Activated naive CD4-positive, alpha-beta T cell treated with anti-CD3 and anti-CD28 coated beads, Interleukin-2, amount 50 U/mL, for 72 hours (primary cell): ENCODE measurements around the gene SLIT3. TPM values are rescaled to one million over a fixed set of nuclear protein-coding genes. Genes with fewer than 3 reads are reported as not detected.

Source experiments
- ATAC-seq, 2 donors: fragments of 150-1000 bp; cut with Tn5 transposase; 2 replicates each; pipeline ENCODE4 v1.10.0; 2021; ENCODE audit warnings: mild to moderate bottlenecking in 2 of 2, moderate library complexity in 2 of 2
- DNase-seq, 2 donors: peaks; one replicate each; pipeline ENCODE4 v3.0.0; 2021 to 2022; ENCODE audit warnings: low spot score in 2 of 2
- H3K27ac Mint-ChIP-seq, 2 donors: one replicate each; pipeline ENCODE4 v1.8.0; 2022; ENCODE audit warnings: mild to moderate bottlenecking in 2 of 2, mixed read lengths in 2 of 2
- H3K36me3 Mint-ChIP-seq, 2 donors: one replicate each; pipeline ENCODE4 v1.8.0; 2022; ENCODE audit warnings: mixed read lengths in 2 of 2
- H3K9me3 Mint-ChIP-seq, 2 donors: one replicate each; pipeline ENCODE4 v1.8.0; 2022; ENCODE audit warnings: mixed read lengths in 2 of 2
- total RNA-seq, 2 donors: library from RNA; stranded (reverse); gene quantifications; one replicate each; pipeline ENCODE4 v1.2.3, GENCODE V29; 2022

Gene SLIT3
- total RNA-seq, 2 donors from 2014 or later, result 1.9 to 2.0 TPM

DNA sequence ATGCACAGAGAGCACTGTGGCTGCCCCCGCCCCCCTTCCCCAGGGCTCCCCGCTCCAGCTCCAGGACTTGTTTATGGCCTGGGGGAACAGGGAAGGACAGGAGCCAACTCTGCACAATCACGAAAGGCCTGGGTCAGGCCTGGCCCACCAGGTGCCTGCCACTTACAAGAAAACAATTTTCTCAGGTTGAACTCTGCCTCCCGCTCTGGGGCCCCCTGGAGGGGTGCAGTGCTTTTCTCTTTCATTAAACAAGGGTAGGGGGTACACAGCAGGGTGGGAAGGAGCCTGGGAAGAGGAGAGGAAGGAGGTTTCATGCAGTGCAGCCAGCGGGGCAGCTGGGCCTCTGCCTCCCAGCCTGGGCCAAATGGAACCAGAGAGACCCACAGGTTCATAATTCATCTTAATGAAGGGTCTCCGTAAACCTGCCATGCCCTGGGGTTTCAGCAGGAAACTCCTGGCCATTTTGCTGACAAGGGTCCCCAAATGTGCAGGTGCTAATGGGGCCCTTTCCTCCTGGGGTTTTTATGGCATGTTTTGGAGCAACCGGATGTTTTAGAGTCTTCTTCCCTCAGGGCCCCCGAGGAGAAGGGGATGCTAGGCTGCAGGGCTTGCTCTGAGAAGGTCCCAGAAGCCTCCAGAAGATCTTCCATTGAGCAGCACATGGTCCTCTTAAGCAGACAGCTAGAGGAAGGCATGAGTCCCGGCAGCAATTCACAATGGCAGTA, 219.8 kb downstream of the SLIT3 start:
- DNase-seq, result no peak
- Mint-ChIP-seq H3K9me3 (no peaks in the 10 kb centered on the region), H3K27ac (no peak overlapping the region), H3K36me3 (no peaks in the 10 kb centered on the region)
- ATAC-seq, result no peak

DNA sequence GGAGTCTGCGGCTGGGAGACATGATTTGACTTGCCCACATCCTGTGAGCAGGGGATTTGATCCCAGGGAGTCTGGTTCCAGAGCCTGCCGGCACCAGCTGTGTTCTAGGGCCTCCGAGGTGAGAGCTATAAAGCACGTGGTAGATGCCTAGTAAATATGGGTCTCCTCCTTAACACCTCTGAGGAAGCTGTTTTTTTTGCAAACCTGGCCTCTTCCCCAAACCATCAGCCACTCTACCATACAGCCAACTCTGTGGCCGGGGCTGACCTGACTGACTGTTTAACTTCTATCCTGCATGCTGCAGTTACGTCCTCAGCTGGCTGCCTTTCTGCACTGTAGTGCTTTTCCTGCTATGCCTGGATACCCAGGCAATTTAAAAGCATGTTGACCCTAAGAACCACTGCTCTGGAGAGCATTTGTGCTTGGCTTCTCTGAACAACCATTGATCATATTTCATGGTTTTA, 220.5 kb downstream of the SLIT3 start:
- Mint-ChIP-seq H3K9me3 (no peaks in the 10 kb centered on the region), H3K36me3 (no peaks in the 10 kb centered on the region), H3K27ac (no peak overlapping the region)
- DNase-seq (no peak), ATAC-seq (no peak)

DNA sequence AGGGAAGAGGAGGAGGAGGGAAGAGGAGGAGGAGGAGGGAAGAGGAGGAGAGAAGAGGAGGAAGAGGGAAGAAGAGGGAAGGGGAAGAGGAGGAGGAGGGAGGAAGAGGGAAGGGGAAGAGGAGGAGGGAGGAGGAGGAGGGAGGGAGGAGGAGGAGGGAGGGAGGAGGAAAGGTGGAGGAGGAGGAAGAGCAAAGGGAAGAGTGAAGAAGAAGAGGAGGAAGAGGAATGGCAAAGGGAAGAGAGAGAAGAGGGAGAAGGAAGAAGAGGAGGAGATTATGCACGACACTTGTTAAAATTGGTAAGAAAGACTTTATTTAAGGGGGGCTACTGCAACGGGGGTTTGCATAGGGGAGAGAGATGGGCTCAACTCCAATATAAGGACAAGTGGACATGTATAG, 221.2 kb downstream of the SLIT3 start:
- Mint-ChIP-seq H3K9me3 (no peaks in the 10 kb centered on the region), H3K27ac (peak overlapping the region in 1 of 2 donors; percentile 43), H3K36me3 (no peaks in the 10 kb centered on the region)
- DNase-seq, result no peak
- ATAC-seq, result no peak

DNA sequence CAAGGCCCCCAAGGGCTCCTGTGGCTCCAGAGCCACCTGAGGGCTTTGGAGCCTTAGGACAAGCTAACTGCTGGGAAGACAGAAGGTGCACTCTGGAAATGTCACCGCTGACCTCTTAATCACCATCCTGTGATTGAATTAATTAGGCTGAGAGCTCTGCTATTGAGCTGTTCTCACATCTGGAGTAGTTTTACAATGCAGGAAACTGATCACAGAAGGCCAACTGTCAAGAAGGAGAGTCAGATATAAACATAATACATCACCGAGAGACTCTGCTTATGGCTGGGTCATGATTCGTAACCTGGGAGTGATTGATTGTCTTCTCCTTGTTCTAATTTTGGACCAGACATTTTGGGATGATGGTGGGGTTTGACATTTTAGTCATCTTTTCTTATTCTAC, 226.1 kb downstream of the SLIT3 start:
- no peak for DNase-seq
- H3K27ac Mint-ChIP-seq, result no peak overlapping the region
- no peak for ATAC-seq
- H3K36me3 Mint-ChIP-seq, result no peaks in the 10 kb centered on the region
- no peaks in the 10 kb centered on the region for H3K9me3 Mint-ChIP-seq

DNA sequence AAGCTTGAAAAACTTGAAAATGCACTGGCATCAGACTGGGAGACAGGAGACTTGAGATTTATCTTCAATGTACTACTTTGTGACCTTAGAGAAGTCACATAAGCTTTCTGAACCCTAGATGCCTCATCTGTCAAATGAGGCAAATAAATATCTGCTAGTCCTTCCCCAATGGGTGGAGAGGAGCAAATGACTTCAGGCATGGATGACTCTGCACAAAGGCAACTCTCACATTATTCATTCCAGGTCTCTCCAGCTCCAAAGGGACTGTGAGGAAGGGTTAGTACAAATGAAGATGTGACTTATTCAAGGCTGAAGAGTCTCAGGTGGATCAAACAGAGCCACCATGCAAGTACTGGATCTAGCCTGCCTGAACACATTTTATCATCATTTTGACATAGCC, 228.7 kb downstream of the SLIT3 start:
- Mint-ChIP-seq H3K9me3 (no peaks in the 10 kb centered on the region), H3K36me3 (no peaks in the 10 kb centered on the region), H3K27ac (no peak overlapping the region)
- DNase-seq (no peak), ATAC-seq (no peak)

DNA sequence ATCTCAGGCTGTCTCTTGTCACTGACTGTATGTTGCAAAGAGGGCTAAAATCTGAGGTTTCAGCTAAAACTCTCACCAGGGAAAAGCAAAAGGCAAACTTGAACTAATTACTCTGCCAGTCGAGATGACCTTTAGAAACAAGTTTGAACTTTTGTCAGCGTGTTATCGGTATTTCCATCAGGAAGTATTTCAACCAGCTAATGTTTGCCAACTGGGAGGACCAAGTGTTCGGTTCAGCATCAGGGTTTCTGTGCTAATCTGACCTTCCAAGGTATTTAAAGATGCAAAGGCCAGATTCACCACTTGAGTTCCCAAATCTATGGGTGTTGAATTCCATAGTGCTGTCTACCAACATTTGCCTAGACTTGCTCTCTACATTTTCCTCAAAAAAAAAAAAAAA, 230.5 kb downstream of the SLIT3 start:
- Mint-ChIP-seq H3K27ac (no peak overlapping the region), H3K36me3 (no peaks in the 10 kb centered on the region), H3K9me3 (no peaks in the 10 kb centered on the region)
- no peak for ATAC-seq
- DNase-seq, result no peak

DNA sequence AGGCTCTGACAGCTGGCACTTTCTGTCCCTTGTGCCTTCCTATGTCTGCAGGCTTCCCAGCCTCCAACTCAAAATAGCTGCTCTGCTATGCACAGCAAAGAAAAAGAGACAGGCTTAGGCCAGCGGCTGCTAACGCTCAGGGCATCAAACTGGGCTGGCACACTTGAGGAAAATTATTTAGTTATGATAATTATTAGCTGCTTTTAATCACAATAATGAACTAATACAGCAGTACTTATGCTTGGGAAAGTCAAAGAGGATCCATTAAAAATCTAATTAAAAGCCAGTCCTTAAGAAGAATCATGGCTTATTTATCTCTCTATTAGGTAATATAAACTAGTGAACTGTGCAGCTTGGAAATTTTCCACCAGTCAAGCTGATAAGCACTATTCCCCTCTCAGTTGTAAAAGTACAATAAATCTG, 233.2 kb downstream of the SLIT3 start:
- H3K27ac Mint-ChIP-seq, result no peak overlapping the region
- ATAC-seq (no peak), DNase-seq (no peak)
- H3K9me3 Mint-ChIP-seq, result no peaks in the 10 kb centered on the region
- no peaks in the 10 kb centered on the region for H3K36me3 Mint-ChIP-seq

DNA sequence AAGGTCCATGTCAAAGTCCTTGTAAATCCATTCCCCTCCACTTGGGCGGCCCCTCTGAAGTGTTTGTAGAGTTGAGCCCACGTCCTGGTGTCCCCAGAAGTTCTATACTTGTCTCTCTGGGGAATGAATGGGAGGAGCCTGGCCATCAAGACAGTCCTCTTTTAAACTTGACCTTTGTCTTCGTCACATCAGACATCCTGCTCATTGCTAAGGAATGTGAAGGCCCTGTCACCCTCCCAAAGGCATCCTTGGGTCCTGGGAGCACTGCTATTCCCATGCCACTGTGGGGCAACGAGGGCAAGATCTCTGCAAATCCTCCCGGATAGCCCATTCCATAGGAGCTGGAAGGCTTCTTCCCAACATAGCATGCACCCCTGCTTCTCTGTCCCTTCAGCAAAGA, 235.5 kb downstream of the SLIT3 start:
- no peaks in the 10 kb centered on the region for H3K9me3 Mint-ChIP-seq
- no peaks in the 10 kb centered on the region for H3K36me3 Mint-ChIP-seq
- ATAC-seq, result no peak
- no peak overlapping the region for H3K27ac Mint-ChIP-seq
- no peak for DNase-seq

DNA sequence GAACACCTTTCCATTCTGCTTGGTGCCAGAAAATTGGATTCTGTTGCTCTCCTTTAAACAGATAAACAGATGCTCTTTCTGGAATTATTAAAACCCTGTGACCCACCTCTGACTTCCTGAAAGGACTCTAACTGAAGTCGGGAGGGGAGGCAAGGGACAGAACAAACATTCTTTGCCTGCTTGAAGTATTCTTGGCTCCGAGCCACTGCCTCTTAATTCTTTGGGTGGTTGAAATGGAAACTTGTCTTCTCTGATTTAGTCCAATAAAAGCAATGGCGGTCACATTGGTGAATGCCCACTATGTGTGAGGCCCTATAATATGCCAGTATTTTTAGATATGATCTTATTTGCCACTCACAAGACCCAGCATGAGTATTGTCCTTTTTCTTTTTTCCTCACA, 236.8 kb downstream of the SLIT3 start:
- ATAC-seq (no peak), DNase-seq (no peak)
- H3K9me3 Mint-ChIP-seq, result no peaks in the 10 kb centered on the region
- H3K27ac Mint-ChIP-seq, result no peak overlapping the region
- H3K36me3 Mint-ChIP-seq, result no peaks in the 10 kb centered on the region

DNA sequence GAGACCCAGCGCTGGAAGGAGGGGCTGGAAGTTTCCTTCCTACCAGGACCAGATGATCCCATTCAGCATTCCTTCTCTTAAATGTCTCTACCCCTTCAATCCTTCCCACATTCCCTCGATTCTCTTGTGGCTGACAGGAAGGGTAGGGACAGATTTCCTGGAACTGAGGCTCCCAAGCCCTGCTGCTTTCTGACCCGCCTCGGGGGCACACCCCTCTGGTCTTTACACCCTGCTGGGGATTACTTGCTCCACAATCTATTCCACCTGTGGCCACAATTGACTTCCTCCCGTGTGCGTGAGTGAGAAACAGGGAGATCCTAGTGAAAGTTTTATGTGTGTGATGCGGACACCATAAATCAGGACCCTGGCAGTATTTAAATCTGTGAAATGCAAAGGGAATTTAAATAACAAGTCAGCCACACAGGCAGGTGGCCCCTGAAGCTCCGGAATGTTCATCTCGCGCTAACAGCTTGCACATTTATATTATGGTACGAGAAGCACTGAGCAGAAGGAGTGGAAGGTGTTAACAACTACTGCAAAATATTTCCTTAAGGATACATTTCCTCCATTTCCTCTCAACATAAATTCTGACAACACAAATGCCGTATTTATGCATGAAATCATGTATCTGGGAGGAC, 237.5 kb downstream of the SLIT3 start:
- no peaks in the 10 kb centered on the region for H3K36me3 Mint-ChIP-seq
- ATAC-seq (no peak), DNase-seq (no peak)
- no peaks in the 10 kb centered on the region for H3K9me3 Mint-ChIP-seq
- no peak overlapping the region for H3K27ac Mint-ChIP-seq

DNA sequence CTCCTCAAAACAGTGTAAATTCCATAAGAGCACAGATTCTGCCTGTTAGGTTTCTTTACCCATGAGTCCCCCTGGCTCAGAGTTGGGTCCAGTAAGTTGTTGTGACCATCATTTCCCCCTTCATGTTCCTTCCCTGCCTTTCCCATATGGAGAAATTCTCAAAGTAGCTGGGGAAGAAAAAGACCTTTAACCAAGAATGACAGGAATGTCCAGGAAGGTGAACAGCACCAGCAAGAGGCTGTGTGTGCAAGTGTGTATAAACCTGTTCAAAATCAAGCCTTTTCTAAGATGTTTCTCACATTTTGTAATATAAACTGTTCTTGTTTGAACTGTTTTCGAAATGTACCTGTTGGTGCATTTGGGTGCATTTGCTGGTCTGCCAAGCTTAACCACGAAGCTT, 238.2 kb downstream of the SLIT3 start:
- DNase-seq (no peak), ATAC-seq (no peak)
- Mint-ChIP-seq H3K27ac (no peak overlapping the region), H3K9me3 (no peaks in the 10 kb centered on the region), H3K36me3 (no peaks in the 10 kb centered on the region)

DNA sequence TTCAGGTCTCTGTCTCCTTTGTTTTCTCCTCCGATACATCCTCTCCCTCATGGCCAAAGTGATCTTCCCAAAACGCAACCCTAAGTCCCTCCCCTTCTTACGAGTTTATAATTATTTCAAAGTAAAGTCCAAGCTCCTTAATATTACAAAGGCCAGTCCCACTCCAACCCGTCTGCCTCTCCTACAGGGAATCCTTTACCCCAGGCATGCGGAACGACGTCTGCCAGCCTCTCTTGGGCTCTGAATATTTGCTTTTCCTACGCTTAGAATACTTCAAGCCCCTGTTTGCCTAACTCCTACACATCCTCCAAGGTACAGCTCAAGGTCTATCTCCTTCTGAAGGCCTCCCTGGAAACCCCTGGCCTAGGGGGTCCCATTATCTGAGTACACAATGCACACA, 246.4 kb downstream of the SLIT3 start:
- ATAC-seq, result no peak
- H3K9me3 Mint-ChIP-seq, result no peaks in the 10 kb centered on the region
- H3K36me3 Mint-ChIP-seq, result no peaks in the 10 kb centered on the region
- DNase-seq, result no peak
- H3K27ac Mint-ChIP-seq, result no peak overlapping the region

DNA sequence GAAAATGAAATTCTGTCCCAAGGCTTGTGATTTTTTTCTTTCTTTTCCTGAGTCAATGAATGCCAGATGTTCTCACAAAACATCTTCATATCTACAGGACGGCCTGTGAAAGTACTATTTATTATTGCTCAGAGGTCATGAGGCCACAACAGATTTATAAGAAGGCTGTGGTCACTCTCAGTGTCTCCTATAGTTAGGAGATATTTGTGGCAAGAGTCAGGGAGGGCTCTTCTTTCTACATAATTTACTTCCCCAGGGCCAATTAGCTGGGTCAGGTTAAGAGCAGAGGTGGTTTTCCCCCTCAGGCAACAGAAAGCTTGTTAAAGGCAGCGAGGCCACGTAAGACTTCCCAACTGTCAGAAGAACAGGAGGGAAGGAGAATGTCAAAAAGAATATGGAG, 248.7 kb downstream of the SLIT3 start:
- no peak overlapping the region for H3K27ac Mint-ChIP-seq
- H3K36me3 Mint-ChIP-seq, result no peaks in the 10 kb centered on the region
- no peaks in the 10 kb centered on the region for H3K9me3 Mint-ChIP-seq
- ATAC-seq, result no peak
- no peak for DNase-seq

DNA sequence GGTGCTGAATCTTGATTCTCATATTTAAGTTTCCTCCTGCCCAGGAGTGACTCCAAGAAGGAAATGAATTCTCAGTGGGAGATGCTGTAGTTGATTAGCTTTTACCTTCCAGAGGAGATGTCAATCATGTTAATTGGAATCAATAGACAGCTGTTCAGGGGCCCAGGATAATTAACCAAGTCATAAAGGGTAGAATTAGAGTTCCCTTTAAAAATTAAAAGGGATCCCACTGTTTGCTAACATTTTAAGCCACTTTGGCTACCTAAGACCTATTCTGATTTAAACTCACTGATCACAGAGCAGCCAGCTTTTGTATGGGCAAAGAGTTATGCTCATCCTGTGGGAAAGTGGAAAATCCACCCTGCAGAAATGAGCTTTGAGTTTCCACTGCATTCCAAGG, 249.6 kb downstream of the SLIT3 start:
- Mint-ChIP-seq H3K9me3 (no peaks in the 10 kb centered on the region), H3K36me3 (no peaks in the 10 kb centered on the region), H3K27ac (no peak overlapping the region)
- ATAC-seq, result no peak
- DNase-seq, result no peak

DNA sequence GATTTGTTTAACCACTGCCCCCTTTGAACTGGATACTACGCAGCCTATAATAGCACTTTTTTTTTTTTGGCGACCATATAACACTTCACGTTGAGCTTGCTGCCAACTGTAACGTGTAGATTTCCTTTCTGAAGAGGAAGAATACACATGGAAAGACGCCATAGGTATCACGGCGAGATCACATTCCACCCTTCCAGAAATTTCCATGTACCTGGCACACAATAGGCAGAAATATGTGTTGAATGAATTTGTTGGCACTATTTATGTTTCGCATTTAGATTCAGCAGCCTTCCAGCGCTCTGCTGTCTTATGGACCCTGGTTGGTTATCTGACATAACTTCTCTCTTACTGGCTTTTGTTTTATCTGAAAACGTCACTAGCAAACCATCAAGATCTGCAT, 250.3 kb downstream of the SLIT3 start:
- Mint-ChIP-seq H3K27ac (no peak overlapping the region), H3K9me3 (no peaks in the 10 kb centered on the region), H3K36me3 (no peaks in the 10 kb centered on the region)
- DNase-seq (no peak), ATAC-seq (no peak)

DNA sequence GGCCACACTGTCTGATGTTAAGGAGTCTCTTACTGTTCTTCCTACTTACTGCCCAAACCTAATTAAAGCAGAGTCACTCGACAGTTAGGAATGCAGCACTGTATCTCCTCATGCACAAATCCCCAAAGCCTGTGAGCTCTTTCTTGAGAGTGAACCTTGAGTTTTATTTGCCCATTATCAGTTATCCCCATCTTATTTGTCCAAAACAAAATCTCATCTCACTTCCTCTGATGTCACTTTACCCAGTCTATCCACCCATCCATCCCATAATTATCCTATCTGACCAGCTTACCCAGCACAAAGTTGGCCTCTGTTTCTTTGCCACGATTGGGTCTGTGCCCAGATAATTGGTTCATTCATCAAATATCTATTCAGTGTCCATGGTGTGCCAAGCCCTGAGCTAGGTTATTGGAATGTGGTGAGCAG, 250.8 kb downstream of the SLIT3 start:
- no peak overlapping the region for H3K27ac Mint-ChIP-seq
- DNase-seq (no peak), ATAC-seq (no peak)
- no peaks in the 10 kb centered on the region for H3K9me3 Mint-ChIP-seq
- no peaks in the 10 kb centered on the region for H3K36me3 Mint-ChIP-seq

DNA sequence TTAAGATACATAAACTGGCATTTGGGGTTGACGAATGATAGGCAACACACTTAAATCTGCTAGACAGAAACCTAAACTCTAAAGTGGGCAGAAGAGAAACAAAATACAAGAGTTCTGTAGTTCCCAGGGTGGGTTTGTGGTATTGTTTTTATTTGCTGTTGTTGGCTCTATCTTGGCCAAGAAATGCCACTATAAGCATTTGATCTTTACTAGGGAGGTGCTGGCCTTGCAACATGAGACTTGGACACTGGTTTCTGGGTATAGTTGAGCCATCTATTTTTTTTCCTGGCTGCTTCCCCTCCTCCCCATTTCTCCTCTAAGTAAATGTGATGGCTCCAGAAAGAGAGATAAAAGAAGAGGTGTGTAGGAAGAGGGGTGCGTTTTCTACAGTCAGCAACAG, 251.2 kb downstream of the SLIT3 start:
- ATAC-seq (no peak), DNase-seq (no peak)
- Mint-ChIP-seq H3K27ac (no peak overlapping the region), H3K9me3 (no peaks in the 10 kb centered on the region), H3K36me3 (no peaks in the 10 kb centered on the region)
